GM18951 (cell line): ENCODE data around the gene SCN8A.

Source experiments
- POLR2A ChIP-seq: IDR thresholded peaks from 4 replicates; pipeline ENCODE4 v1.6.1; 2011; ENCODE audit warnings: mild to moderate bottlenecking; ENCODE audit not compliant: insufficient read length, insufficient read depth; ENCODE audit errors: extremely low read depth
- in situ Hi-C: fragments of 300-500 bp; cut with MboI; formaldehyde crosslinking; loops from one replicate; pipeline ENCODE4 v1.12.0; 2022; ENCODE audit warnings: low sequenced_read_pairs, mixed read lengths, inconsistent platforms; ENCODE audit not compliant: unreplicated experiment

Gene SCN8A

DNA sequence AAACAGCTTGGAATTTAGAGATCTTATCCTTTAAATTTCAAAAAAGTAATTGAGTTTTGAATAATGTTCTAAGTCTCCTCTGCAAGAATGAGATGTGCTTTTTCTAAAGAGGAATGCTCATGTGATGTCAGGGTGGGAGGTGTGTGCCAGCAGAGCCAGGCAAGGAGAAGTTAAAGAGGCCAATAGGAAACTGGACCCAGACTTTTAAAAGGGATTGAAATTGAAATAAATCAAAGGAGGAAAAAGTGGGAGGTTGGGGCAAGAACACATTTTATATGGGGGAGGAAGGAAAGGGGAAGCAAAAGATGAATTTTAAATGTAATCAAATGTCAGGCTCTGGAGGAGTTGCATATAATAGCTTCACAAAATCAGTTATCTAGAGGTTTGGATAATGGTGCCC is 131.4 kb downstream of the SCN8A start:
- in situ Hi-C loops = no loop called here

DNA sequence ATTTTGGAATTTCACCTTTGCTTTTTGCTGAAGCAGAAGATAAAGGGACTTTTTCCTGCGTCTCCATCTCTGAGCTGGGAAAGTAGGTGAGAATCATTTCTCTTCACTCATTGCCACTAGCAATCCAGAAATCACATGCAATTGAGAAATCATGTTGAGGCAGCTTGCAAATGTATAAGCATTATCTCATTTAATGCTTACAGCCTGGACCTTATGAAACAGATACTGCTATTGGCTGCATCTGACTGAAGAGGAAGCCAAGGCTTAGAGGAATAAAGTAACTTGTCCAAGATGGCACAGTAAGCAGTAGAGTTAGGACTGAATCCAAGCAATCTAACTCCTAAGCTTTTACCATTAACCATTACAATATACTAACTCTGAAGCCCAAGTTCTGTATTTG is 135.1 kb downstream of the SCN8A start:
- no peak for TF ChIP-seq POLR2A
- in situ Hi-C loops = no loop called here

More for the DNA sequence above, 131.4 kb downstream of the SCN8A start:
- TF ChIP-seq POLR2A = no peak

DNA sequence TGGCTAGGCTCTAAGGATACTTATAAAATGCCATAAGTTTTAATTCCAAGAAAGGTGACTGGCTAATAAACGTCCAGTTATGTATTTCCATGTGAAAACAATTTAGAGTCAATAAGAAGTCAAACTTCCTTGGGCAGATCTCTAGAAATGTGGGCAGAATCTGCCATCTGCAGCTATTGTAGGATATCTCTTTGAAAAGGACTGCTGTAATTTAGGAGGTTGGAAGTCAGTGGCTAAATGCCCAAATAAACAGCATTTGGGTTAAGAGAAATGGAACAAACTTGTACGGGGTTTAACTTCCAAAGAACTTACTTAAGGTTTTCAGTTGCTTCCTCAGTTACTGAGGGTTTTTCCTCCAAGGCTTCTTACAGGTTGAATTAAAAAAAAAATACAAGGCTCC is 135.9 kb downstream of the SCN8A start:
- in situ Hi-C loops = no loop called here
- TF ChIP-seq POLR2A = no peak

DNA sequence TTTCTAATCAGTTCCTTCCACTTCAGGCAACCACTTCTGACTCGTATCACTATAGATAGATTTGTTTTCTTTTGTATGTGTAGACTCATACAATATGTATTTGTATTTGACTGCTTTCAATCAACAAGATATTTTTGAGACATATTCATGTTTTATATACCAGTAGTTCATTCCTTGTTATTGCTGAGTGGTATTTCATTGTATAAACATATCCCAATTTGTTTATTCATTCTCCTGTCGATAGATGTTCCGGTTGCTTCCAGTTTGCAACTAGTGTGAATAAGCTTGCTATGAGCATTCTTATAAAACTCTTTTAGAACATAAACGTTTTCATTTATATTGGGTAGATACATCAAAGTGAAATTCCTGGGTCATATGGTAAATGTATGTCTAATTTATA is 138.3 kb downstream of the SCN8A start:
- in situ Hi-C loops = no loop called here
- no peak for TF ChIP-seq POLR2A

DNA sequence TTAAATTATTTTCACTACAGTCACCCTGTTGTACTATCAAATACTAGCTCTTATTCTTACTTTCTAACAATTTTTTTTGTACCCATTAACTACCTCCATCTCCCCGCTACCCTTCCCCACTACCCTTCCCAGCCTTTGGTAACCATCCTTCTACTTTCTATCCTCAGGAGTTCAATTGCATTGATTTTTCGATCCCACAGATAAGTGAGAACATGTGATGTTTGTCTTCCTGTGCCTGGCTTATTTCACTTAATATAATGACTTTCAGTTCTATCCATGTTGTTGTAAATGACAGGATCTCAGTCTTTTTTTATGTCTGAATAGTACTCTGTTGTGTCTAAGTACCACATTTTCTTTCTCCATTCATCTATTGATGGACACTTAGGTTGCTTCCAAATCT is 139.7 kb downstream of the SCN8A start:
- no peak for TF ChIP-seq POLR2A
- in situ Hi-C loops = no loop called here

DNA sequence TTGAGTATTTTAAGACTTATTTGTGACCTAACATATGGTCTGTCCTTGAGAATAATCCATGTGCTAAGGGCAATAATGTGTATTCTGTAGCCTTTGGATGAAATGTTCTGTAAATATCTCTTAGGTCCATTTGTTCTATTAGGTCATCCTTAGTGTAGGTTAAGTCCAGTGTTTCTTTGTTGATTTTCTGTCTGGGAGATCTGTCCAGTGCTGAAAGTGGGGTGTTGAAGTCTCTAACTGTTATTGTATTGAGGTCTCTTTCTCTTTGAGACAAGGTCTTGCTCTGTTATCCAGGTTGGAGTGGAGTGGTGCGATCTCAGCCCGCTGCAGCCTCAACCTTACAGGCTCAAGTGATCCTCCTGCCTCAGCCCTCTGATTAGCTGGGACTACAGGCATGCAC is 149.5 kb downstream of the SCN8A start:
- in situ Hi-C loops = no loop called here
- TF ChIP-seq POLR2A = no peak

DNA sequence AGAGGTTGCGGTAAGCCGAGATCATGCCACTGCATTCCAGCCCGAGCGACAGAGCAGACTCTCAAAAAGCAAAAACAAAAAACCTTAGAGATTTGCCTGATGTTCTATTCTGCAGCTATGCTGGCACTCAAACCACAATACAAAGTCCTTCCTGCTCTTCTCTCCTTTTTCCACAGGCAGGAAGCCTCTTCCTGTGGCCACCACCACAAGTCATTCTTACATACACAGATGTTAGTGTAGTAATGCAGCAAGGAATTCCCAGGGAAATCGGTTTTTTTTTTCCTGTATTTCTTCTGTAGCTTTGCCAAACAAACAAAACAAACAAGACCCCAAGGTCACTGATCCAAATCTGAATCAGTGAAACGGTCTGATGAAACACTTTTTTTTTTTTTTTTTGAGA is 153.2 kb downstream of the SCN8A start:
- in situ Hi-C loops = no loop called here
- no peak for TF ChIP-seq POLR2A

DNA sequence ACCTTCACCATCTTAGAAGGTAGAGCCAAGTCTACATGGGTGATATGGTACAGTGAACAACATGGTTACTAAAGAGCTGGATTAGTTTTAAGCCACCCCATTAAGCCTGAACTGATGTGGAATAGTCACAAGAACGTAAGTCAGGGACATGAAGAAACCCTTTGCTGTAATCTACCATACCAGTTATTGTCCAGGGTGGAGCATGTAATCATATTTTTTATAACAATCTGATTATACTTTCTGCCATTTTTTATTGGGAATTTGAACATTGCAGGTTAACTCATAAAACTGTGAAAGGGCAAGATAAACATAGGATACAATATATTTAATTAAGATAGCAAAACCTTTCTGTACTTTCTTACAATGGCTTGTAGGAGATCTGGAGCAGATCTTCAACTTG is 153.9 kb downstream of the SCN8A start:
- in situ Hi-C loops = no loop called here
- TF ChIP-seq POLR2A = no peak

DNA sequence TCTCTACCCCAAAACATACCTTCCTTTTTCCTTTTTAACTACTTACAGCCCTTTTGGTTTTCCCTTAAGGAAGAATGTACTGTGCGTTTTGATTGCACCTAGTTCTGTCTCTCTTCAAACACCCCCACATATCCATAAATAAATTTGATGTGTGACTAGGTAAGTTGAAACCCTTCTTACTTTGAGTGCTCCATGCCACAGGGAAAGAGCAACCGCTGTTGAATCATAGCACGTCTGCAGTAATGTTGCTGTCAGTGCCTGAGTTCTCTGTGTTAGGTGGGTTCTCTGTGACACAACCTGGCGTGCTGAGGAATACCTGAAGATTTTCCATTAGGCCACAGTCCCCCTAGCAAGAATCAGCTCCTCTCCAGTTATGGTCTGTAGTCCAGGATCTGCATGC is 155.4 kb downstream of the SCN8A start:
- in situ Hi-C loops = no loop called here
- no peak for TF ChIP-seq POLR2A

DNA sequence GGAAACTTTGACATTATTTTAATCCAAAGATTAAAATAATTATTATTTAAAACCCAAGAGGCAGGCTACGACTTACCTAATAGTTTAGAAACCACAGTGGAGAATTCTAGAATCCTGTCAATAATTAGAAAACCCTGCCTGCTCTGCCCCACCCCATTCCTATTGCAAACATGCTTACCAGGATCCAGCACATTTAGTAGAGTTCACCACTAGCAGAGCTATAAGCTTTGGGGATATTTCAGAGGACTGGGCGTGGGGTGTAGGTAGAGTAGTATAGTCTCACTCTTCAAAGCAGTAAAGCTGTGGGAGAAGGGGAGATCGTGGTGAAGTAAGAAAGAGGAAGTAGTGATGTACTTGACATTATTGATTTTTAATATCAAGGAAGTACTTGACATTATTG is 157.2 kb downstream of the SCN8A start:
- in situ Hi-C loops = no loop called here
- no peak for TF ChIP-seq POLR2A

DNA sequence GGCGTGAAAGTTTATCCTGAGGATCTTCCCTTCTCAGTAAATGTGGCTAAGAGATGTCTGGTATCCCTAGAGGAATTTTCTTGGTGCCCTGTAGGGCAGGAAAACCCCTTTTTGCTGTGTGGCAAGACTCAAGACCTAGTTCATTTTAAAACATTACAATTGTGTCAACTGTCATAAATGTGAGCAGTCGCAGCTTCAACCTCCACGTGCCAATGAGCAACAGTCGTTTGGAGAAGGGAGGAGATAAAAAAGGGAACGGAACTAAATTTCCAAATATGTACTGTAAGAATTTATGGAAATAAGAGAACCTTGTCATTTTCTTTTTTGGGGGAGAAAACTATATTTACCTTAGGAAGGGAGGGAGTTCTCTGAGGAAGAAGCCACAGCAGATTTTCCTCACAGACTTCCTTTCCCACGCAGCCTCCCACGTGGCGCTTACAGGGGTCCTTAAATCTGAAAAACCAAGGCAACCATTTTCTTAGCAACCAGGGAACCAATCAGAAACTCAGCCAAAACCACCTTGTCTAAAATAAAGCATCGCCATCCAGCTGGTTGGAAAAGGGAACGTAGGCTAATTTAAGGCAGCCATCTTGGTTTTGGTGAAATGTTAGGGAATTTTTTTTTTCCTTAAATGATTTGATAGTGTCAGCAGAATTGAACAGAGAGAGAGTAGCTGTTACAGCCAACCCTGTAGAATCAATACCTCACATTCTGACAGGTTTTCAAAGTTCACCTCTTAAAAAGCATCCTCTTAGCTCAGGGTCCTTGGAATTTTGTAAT is 158.4 kb downstream of the SCN8A start:
- in situ Hi-C loops = no loop called here
- no peak for TF ChIP-seq POLR2A

DNA sequence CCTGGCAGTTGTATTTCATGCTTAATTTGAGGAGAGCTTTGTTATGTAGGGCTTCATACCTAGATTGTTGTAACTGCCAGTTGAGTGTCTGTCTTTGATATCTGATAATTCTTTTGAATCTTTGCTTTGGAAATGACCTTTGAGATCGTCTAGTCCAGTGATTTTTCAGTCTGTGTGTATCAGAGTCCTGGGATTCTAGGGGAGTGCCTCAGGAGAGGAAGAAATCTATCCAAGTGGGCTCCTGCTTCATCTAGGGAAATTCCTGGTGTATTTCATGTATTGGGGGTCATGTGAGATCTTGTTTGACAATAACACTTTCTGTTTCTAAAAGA is 158.9 kb downstream of the SCN8A start:
- no peak for TF ChIP-seq POLR2A

DNA sequence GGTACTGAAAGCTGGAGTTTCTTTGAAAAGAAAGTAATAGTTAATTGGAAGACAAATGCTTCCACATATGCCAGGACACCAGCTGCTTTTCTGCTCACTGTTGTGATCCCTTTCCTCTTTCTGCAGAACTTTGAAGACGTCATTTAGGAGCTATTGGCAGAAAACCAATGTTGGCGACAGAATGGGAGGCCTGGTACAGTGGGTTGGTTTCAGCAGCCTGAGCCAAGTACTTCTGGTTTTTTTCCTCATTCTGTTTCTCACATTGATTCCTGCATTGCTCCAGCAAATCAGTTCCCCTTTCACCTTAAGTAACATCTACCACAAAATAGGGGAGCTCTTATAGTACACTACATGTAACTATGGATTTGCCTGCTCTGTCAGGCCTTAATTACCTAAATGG is 160.6 kb downstream of the SCN8A start:
- in situ Hi-C loops = no loop called here
- no peak for TF ChIP-seq POLR2A

More for the DNA sequence above, 158.9 kb downstream of the SCN8A start:
- in situ Hi-C loops = no loop called here

DNA sequence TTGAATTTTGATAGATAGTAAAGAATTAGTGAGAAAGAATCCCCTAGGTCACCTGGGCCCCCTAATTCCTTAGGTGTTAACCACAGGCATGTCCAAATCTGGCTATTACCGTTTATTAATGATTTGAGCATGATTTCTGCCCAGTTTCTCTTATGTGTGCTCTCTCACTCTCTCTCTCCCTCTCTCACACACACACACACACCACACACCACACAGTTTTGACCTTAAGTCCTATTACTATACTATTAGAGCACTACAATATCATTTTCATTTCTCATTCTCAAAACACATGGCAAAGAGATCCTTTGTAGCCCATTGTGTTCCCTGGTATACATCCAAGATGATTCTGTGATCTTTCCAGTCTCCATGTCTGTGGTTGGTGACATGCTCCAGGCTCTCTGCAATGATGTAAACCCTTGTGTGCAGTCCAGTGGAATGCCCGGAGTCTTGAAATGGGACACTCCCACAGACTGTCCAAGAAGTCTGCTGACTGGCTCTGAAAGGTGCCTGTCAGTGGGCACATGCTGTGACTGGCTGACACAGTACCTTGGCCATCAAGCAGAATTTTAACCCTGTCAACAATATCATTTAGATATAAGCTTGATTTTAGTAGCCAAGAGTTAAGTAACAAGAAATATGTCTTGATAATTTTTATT is 161.3 kb downstream of the SCN8A start:
- in situ Hi-C loops = no loop called here
- TF ChIP-seq POLR2A = no peak
